ENCODE measurements around the gene TTC6. TPM values are rescaled to one million over a fixed set of nuclear protein-coding genes. Genes with fewer than 3 reads are reported as not detected.

TTC6 gene
- total and polyA plus RNA-seq, 2 of the 4 experiments (the other 2 are of a cell fraction), result under 0.01 to 0.12 TPM

DNA sequence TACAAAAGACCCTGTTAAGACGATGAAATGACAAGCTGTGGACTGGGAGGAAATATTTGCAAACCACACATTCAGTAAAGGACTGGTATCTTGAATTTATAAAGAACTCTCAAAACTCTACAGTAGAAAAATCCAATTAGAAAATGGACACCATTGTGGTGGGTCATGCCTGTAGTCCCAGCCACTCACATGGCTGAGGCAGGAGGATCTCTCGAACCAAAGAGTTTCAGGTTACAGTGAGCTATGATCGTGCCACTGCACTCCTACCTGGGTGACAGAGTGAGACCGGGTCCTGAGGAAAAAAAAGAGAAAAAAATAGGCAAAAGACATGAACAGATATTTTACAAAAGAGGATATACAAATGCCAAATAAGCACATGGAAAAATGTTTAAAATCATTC is 41.9 kb downstream of the TTC6 start:
- no peak overlapping the region for H2BK20ac ChIP-seq (ENCODE audit: low read depth, low read length)
- peaks cover 2% of the 10 kb centered on the region for H3K27me3 ChIP-seq (ENCODE audit: control insufficient read depth, insufficient read depth, low read length)
- intact Hi-C loops (cut with micrococcal nuclease), result no loop called here
- no peak overlapping the region for H3K4me3 ChIP-seq (ENCODE audit: insufficient read depth, low read depth, low read length)
- no peaks in the 10 kb centered on the region for H3K4me1 ChIP-seq (ENCODE audit: control insufficient read depth, insufficient read depth, low read length)
- no peak overlapping the region for H4K91ac ChIP-seq (ENCODE audit: insufficient read depth, low read depth, low read length)
- in situ Hi-C loops (cut with MboI; ENCODE audit: low sequenced_read_pairs), result no loop called here
- H3K9me1 ChIP-seq (ENCODE audit: insufficient read depth, low read length), result no peaks in the 10 kb centered on the region
- H3K79me1 ChIP-seq (ENCODE audit: low read depth in 1 of 2, low read length in 2 of 2), result no peaks in the 10 kb centered on the region
- no peak overlapping the region for H2BK5ac ChIP-seq (ENCODE audit: low read depth, low read length, poor library complexity, severe bottlenecking)
- no peak overlapping the region for H2AK5ac ChIP-seq (ENCODE audit: low read depth, low read length)
- H3K36me3 ChIP-seq (ENCODE audit: control insufficient read depth, insufficient read depth, low read length), result no peaks in the 10 kb centered on the region
- no peak overlapping the region for H3K23ac ChIP-seq (ENCODE audit: low read depth, low read length)
- TF ChIP-seq RFX5 (IDR thresholded peaks at IDR 0.05; ENCODE audit: low read depth, low read length) (no peak), MAFK (IDR thresholded peaks at IDR 0.05; ENCODE audit: low read depth, low read length) (no peak), FOS (IDR thresholded peaks at IDR 0.05; ENCODE audit: low read depth, low read length) (no peak), RCOR1 (IDR thresholded peaks at IDR 0.05; ENCODE audit: insufficient replicate concordance, low read length) (no peak), NFE2L2 (IDR thresholded peaks at IDR 0.05; ENCODE audit: low read depth, low read length) (no peak), SMC3 (IDR thresholded peaks at IDR 0.05; ENCODE audit: low read depth, low read length) (no peak), MAZ (IDR thresholded peaks at IDR 0.05; ENCODE audit: borderline replicate concordance, low read depth, low read length) (no peak)
- TF ChIP-seq, protein P1, sequence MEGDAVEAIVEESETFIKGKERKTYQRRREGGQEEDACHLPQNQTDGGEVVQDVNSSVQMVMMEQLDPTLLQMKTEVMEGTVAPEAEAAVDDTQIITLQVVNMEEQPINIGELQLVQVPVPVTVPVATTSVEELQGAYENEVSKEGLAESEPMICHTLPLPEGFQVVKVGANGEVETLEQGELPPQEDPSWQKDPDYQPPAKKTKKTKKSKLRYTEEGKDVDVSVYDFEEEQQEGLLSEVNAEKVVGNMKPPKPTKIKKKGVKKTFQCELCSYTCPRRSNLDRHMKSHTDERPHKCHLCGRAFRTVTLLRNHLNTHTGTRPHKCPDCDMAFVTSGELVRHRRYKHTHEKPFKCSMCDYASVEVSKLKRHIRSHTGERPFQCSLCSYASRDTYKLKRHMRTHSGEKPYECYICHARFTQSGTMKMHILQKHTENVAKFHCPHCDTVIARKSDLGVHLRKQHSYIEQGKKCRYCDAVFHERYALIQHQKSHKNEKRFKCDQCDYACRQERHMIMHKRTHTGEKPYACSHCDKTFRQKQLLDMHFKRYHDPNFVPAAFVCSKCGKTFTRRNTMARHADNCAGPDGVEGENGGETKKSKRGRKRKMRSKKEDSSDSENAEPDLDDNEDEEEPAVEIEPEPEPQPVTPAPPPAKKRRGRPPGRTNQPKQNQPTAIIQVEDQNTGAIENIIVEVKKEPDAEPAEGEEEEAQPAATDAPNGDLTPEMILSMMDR (conservative IDR thresholded peaks at IDR 0.05; ENCODE audit: low read depth, low read length), result no peak
- TF ChIP-seq, protein P2, sequence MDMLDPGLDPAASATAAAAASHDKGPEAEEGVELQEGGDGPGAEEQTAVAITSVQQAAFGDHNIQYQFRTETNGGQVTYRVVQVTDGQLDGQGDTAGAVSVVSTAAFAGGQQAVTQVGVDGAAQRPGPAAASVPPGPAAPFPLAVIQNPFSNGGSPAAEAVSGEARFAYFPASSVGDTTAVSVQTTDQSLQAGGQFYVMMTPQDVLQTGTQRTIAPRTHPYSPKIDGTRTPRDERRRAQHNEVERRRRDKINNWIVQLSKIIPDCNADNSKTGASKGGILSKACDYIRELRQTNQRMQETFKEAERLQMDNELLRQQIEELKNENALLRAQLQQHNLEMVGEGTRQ (IDR thresholded peaks at IDR 0.05; ENCODE audit: low read depth, low read length), result no peak
- H4K20me1 ChIP-seq (ENCODE audit: insufficient read depth, low read length), result no peaks in the 10 kb centered on the region
- ATAC-seq (ENCODE audit: low read depth) (no peak), DNase-seq (no peak)
- no peaks in the 10 kb centered on the region for H3K9me3 ChIP-seq (ENCODE audit: control insufficient read depth, insufficient read depth, low read length)
- BruUV-seq (replicated peaks), result no TSS peak
- H4K5ac ChIP-seq (ENCODE audit: low read depth, low read length), result no peak overlapping the region
- H3K14ac ChIP-seq (replicated peaks; ENCODE audit: low read depth, low read length), result no peak overlapping the region
- CTCF ChIA-PET, result no interaction called here
- no peak overlapping the region for H3K4ac ChIP-seq (ENCODE audit: low read depth, low read length)
- H2AK9ac ChIP-seq (replicated peaks; ENCODE audit: low read depth, low read length, poor library complexity), result no peak overlapping the region
- POLR2A ChIA-PET (ENCODE audit: unreplicated experiment), result no interaction called here
- H3K27ac ChIP-seq (ENCODE audit: insufficient read depth, low read length), result no peak overlapping the region
- H3K9ac ChIP-seq (ENCODE audit: low read depth, low read length), result no peak overlapping the region
- H2BK15ac ChIP-seq (ENCODE audit: low read depth, low read length), result no peak overlapping the region
- no peak overlapping the region for H2AFZ ChIP-seq (replicated peaks; ENCODE audit: low read length, poor library complexity)
- no peak overlapping the region for H3K56ac ChIP-seq (ENCODE audit: extremely low read depth, insufficient read depth, low read length)
- dilution Hi-C loops (cut with HindIII; ENCODE audit: low sequenced_read_pairs, unreplicated experiment), result no loop called here
- H3K18ac ChIP-seq (ENCODE audit: low read depth, low read length), result no peak overlapping the region
- no peak overlapping the region for H4K8ac ChIP-seq (ENCODE audit: low read depth in 2 of 2, low read length in 2 of 2)
- 80% methylated on average over 1 of the region's 4 CpGs; no CpG with 5 or more reads in 1 of the 2 experiments for WGBS, 2 experiments (ENCODE audit: extremely low coverage in 2 of 2, insufficient read length in 1 of 2)
- no peak overlapping the region for H3K4me2 ChIP-seq (ENCODE audit: low read depth, low read length)
- H2BK120ac ChIP-seq (ENCODE audit: low read depth, low read length), result no peak overlapping the region

Measured in IMR-90 (cell line).